ENCODE results near the gene RPTOR.

The RPTOR gene

DNA sequence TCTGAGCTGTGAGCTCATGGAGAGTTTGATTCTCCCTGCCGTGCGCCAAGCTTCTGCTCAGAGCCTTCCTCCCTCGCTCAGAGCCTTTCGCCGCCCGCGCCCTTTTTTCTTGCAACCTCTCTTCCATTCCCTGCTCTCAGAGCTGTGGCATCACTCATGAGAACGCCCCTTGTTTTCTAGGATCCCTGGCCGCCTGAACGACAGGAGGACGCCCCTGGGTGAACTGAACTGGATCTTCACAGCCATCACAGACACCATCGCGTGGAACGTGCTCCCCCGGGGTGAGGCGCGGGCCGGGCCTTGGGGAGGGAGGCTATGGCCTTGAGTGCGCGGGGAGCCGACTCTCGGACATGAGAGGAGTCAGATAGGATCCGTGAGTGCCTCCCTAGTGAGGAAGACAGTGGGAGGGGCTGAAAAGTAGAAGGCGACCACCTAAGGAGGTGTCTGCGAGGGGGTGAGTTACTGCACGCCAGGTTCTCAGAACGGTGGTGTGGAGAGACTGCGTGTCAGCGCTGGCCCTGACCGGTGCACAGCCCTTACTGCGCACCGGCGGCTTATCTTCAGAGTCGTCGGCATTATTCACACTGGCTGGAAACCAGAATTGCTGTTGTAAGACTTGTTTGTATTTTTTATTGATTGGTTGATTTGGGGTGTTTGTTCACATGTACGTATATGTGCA lies 277.5 kb downstream of the RPTOR start:
- DNase-seq: no peak

DNA sequence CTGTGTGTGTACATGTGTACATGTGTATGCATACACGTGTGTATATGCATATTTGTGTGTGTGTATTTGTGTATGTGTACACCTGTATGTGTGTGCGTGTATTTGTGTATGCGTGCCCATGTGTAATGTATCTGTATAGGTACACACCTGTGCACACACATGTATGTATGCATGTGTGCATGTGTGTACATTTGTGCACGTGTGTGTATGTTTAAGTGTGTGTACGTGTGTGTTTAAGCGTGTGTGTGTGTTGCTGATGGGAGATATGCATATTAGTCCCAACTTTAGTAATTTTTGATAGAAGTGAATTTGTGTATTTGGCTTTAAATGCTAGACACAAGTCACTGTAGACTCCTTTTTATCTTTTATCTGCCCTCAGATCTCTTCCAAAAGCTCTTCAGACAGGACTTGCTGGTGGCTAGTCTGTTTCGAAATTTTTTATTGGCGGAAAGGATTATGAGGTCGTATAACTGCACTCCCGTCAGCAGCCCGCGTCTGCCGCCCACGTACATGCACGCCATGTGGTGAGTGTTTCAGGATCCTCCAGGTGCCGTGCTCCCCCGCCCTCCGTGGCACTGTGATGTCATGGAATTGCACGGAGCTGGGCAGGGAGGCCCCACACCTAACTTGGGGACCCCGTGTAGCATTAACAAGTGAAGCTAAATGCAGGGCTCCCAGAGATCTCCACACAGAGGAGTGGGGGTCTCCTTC lies 278.2 kb downstream of the RPTOR start:
- DNase-seq: no peak

DNA sequence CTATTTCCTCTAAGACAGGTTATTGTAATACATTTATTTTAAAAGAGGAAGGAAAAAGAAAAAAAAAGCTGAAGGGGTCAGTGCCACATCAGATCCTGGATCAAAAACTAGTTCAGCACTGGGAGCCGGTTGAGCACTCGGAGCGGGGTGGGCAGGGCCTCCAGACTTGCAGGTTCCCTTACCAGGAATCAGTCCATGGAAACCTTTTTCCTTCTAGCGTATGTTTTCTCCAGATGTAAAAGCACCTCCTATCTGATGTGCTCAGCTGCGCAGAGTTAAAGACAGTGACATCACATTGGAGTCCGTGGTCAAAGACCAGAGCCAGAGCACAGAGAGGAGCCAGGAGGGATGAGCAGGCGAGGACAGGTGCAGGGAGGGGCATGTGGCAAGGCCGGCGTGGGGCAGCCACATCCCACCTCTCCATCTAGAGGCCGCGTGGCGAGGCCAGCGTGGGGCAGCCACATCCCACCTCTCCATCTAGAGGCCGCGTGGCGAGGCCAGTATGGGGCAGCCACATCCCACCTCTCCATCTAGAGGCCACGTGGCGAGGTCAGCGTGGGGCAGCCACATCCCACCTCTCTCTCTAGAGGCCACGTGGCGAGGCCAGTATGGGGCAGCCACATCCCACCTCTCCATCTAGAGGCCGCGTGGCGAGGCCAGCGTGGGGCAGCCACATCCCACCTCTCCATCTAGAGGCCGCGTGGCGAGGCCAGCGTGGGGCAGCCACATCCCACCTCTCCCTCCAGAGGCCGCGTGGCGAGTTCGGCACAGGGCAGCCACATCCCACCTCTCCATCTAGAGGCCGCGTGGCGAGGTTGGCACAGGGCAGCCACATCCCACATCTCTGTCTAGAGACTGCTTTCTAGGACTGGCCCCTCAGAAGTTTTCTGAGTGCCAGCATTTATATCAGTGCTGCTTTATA lies 280.2 kb downstream of the RPTOR start:
- no peak for DNase-seq

DNA sequence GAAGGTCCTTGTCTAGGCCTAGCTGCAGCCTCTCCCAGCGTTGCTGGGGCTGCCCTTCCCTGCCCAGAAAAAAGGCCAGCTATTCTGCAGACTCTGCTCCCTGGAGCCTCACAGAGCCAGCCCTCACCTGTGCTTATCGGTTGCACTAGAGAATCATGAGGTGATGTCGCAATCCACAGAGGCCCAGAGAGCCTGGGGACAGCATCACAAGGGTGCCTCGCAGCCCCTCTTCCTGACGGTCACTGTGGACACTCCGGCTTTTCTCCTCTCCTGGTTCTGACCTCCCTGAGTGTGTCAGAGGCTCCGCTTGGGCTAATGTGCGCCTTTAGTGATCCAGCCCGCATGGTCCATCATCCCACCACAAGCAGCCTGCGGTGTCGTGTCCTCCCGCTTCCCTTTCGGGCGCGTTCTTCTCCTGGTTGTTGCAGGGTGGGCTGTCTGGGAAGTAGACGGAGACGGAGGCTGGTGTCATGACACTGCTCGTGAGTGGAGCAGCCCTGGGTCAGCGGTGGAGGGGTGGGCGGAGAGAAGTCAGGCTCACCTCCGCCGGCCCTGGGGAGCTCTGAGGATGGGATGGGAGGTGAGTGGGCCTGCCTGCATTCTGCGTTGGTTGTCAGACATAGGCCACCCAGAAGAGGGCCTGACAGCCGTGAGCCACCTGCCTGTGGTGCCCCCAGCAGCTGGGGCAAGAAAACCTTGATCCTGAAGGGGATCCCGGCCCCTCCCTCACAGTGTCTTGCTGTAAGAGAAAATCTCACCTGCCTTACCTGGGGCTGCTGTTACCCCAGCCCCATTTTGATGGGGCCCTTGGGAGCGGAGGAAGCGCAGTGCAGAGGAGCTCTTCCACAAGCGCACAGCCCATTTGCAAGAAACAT lies 281.1 kb downstream of the RPTOR start:
- no peak for DNase-seq

DNA sequence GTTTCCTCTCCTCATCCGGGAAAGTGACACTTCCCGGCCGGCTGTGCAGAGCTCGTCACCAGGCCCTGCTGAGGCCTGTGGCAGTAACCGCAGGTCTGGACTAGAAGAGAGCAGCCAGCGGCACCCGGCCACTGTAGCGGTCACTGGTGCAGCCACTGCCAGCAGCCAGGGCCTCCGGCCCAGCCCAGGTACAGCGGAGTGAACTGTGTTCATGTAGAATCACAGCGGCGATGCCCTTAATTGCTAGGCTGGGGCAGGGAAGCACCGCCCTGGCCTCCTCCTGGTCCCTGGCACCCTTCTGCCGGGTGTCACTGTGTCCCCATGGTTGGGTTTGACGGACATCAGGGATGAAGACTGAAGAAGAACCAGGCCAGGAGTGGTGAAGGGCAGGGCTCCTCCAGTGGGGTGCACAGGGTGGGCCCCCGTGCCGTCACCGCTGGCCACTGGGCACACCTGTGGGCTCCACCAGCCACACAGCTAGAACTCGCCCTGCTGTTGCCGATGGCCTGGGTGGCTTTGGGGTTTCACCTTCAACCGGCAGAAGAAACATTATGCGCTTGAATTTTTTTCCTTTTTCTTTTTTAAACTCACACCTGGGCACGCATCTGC lies 281.8 kb downstream of the RPTOR start:
- no peak for DNase-seq

DNA sequence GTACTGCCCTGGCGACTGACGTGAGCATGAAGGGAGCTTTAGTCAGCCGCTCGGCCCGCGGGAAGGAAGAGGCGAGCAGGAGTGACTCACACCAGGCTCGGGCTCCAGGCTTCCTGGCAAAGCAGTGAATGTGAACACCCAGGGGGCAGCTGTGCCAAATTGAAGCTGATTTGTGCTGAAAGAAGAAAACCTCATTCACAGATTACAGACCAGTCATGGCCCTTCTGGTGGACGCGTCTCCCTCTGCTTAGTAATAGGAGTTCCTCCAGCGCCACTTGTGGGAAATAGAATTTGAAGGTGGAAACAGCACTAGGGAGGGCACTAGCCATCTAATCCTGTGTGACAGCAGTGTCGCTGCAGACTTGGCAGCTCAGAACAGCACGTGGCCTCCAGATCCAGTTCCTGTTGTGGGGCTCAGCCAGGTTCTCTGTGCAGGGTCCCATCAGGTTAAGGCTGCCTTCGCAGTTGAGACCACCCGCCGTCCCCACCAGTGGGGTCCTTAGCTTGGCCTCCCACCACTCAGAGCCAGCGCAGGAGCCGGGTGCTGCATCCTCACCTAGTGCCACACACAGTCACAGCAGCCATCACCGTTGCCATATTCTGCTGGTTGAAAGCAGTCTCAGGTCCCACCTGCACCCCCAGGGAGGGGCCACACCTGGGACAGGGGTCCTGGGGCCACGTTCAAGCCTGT lies 282.5 kb downstream of the RPTOR start:
- peak in 1 of 2 donors; percentile 56 for DNase-seq

DNA sequence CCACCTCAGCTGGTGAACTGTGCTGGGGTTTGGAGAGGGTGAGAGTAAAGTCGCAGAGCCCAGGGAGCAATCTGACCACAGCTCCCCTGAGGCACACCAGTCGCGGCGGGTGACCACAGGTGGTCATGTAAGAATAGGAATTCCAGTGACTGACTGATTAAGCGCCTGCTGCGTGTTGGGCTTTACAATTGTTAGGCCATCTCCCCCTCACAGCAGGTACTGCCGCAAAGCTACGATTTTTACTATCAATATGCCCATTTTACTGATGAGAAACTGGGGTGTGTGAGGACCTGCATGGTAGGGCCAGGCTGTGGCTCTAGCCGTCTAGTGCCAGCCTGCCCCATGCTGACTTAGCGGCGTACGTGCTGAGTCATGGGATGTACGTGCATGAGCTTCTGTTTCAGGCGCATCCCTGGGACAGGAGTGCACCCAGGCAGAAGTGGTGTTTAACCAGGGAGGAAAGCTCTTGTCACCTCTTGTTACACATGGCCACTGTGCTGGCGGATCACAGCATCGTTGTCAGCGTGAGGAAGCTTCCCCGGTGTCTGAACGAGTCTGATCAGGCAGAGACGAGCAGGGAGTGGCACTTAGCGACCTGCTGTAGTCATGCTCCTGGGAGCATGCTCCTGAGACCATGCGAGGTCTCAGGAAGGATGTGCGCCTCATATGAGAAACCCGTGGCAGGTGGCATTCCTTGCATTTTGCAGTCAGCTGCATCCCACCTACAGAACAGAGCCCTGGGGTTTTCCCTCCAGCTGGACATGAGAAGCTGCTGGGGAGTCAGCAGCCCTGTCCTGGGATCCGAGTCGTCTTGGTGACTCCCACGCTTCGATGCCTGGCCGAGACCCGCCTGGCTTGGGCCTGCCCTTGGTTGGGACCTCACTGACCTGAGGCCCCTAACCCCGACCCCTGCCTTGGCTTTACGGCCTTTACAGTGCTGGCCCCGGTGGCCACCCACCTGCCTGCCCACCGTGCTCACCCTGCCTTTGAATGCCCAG lies 283.3 kb downstream of the RPTOR start:
- DNase-seq: no peak

DNA sequence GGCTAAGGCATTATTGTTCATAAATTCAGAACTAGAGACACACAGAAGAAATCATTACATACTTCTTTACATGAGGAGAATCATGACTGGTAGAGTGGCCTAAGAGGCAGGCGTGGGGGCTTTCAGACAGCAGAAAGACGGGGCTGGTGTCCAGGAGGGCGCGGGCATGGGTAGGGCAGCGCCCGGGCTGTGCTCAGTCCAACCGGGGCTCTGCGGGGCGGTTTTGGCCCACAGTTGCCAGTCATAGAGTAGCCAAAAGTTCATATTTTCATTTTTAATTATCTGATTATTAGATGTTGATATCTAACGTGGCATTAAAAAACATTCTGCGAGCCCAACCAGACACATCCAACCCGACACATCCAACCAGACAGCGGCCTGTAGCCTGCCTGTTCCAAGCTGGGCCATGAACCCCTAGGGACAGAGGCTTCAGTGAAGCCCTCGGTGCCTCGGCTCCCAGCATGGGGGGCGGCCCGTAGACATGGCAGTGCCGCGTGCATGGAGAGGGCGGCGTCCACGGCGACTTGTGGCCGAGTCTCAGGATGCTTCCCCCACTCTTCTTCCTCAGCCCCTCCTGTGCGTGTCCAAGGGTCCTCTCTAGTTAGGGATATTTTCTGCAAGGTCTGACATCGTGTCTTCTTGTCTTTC lies 284.7 kb downstream of the RPTOR start:
- DNase-seq: no peak

DNA sequence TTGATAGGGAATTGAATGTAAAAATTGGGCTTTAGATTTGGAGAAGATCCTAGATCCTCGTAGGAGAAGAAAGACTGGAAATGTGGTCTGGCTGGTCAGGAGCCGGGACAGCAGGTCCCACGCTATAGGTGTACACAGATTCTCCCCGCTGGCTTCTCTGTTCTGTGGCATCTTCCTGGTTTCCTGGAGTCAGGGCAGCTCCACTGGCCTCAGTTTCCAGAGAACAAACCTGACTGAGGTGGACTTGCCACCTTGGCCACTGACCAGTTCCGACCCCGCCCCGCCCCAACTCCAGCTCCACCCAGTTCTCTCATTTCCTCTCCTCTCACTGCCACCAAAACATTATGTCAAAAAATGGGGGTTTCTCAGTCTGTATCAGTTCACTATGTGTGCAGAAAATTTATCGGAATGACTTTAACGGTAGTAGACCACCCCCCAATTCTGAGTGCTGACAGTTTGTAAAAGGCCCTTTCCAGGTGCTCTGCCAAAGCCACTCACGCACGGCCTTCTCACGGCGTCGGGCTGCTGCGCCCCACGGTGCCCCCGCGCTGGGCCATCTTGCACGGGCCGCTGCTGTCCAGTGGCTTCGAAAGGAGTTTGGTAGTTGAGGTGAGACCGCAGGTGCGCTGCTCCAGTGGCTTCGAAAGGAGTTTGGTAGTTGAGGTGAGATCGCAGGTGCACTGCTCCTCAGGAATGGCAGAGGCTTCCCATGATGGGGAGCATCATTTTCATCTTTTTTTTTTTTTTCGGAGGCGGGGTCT lies 285.6 kb downstream of the RPTOR start:
- DNase-seq: no peak

DNA sequence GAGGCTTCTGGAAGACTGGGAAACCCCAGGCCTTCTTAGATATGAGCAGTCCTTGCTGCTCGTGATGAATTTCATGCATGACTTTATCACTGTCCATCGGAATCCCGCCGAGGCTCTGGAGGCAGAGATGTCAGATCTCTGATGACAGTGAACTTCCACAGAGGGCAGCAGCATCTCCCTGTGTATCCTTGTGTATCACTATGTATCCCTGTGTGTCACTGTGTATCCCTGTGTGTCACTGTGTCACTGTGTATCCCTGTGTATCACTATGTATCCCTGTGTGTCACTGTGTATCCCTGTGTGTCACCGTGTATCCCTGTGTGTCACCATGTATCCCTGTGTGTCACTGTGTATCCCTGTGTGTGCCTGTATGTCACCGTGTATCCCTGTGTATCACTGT lies 286.9 kb downstream of the RPTOR start:
- no peak for DNase-seq

DNA sequence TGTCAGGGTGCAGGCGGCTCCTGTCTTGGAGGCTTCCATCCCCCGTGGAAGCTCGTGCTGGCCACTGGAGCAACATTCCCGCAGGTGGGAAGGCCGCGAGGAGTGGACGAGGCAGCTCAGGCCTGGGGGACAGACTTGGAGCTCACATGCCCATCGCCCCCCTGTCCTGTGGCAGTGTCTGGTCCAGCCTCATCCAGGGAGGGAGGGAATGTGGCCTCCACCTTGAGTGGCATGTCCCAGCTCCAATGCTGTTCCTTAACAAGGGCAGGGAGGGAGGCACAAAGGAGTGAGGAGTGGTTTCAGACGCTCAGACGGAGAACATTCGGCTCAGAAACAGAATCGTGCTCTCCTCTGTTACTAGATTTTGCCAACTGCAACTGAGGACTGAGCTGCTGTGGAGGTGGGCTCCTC lies 287.6 kb downstream of the RPTOR start:
- no peak for DNase-seq

DNA sequence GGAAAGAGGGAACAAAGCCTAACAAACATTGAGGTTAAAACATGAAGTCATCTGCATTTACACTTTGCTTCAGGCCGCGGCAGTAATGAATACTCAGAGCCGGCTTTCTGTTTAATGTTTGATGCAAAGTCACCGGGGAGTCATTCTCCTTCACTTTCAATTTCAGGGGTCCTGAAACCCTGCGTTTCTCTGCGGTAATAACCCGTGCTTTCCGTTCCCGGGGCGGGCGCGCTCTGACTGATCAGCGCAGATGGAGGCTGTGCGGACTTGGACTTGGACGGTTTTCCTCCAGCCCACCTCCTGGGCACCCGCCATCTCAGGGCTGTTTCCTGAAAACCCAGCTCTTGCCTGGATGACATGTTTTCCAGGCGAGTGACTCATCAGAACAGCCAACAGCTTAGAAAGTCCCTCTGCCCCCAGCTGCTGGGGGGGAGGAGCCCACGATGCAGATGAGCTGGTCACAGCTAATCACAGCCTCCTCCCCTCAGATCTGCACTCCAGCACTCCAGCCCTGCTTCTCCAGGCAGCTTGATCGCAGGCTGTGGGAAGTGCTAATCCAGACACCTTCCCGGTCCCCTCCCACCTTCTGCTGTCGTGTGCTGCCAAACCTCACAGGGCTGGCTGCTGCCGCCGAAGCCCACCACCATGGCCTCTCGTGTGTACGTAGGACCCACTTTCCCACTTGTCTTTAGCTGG lies 288.4 kb downstream of the RPTOR start:
- peak; percentile 78 to 94 for DNase-seq

DNA sequence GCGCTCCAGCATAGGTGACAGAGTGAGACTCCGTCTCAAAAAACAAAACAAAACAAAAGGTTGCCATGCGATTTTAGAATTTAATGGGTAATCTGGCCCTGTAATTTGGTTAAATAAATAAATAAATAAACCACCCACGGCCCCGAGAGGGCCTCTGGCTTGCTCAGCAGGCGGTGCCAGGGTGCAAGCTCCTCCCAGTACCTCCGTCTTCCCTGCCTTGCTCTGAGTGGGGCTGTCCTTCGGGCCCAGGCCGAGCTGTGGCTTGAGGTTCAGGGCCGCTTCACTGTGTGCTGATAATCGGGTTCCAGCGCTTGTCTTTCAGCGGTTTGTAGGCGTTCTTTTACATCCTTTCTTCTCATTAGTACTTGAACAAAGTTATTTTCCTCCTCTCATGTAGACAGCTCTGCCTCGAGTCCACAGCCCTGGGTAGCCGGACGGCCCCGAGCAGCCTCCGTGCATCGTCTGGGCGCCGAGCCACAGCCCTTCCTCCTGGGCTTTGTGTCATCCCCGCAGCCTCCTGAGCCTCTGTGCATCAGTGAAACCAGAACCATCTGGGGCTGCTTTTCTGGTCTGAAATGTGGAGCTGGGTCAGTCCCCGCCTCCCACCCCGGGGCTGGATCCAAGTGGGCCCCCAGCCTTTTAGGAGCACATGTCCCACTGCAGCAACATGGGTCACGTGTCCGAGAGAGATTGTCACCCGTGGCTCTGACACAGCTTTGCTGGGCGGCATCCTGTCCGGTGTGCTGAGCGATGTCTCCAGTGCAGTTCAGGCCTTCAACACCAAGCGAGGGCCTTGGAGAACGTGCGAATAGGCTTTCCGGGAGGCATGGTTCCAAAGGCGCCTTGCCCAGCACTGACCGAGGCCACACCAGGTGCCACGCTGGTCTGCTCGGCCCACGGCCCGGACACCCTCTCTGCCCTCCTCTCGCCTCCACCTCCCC lies 289.6 kb downstream of the RPTOR start:
- no peak for DNase-seq

DNA sequence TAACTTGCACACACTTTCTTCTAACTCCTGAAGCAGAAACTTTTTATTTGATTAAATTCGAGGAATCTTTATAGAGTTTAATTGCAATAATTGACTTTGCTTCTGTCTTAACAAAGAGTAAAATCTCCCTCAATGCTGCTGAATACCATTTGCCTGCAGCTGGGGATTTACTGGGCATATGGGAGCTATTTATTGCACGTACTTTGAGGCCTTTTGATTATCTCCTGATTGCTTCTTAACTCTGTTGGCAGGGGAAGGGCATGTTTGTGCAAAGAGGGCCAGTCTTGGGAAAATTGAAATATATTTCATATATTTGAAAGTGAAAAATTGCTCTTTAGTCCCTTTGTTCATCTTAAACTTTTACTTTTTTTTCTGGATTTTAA lies 290.2 kb downstream of the RPTOR start:
- DNase-seq: no peak

DNA sequence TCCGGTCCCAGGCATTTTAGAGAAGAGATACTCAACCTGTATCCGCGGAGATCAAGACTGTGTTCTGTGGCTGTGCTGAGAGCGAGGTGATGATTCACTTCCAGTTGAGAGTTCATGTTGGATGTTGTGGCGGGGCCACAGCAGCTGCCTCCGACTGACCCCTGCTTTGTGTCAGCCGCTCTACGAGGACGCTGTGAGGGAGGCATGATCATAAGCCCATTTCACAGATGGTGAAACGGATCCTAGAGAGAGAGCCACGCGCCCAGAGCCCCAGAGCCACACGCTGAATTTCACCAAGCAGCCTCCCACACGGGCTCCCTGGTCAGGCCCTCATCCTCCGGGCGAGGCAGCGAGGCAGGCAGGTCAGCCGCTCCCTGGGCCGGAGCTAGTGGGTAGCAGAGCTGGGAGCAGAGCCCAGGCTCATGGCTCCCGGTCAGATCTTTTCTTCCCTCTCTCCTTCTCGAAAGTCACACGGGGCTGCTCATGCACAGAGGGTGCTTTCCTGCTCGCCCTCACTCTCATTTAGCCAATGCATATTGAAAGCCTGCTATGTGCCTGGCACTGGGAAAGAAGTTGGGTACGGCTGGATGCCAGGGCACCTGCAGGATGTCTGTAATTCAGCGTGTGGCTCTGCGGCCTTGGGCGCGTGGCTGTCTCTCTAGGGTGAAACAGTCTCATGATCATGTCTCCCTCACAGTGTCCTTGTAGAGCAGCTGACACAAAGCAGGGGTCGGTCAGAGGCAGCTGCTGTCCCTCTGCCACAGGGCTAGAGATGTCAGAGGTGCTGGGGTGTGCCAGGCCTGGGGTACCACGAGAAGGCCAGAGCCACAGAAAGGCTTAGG lies 291.4 kb downstream of the RPTOR start:
- DNase-seq: no peak

DNA sequence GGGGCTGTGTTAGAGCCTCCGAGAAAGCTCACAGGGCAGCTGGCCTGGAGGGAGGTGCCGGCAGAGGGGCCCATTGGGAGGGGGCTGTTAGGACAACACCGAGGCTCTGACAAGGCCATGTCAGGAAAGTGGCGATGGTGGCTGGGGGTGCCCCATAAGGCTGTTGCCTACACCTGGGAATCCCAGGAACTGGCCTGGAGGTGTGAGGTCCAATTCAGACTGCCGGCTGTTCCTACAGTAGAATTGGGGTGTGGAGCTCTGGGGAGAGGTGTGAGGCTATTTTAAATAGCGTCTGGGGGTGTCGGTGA lies 292.0 kb downstream of the RPTOR start:
- DNase-seq: no peak
